GM10266 (cell line): ENCODE results near the gene GOLGA6B.

Source experiments
- DNase-seq: peaks from one replicate; pipeline ENCODE4 v3.0.0; 2012; ENCODE audit errors: extremely low spot score
- TF ChIP-seq, protein P1 (sequence below): IDR thresholded peaks from 2 replicates; pipeline ENCODE4 v1.5.1; 2012; ENCODE audit warnings: mild to moderate bottlenecking, low read depth; ENCODE audit not compliant: control insufficient read depth, insufficient read depth; ENCODE audit errors: missing control alignments

The GOLGA6B gene

DNA sequence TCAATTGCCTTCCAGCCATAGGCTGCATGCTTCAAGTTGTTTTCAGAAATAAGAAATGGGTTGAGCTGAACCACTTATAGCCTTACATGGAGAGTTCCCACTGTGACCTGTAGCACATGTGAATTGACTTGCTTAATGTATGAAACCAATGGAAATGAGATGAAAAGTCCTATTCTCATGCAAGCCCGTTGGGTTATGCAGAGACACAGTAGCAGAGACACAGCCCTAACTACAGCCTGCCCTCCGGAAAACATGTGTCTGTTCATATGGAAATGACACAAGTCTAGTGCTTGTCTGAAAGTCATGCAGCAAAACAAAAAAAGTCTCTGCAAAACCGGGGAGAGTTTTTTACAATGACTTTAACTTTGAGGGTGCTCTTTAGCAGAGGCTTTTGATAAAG is 17.0 kb downstream of the GOLGA6B start:
- TF ChIP-seq, protein P1, sequence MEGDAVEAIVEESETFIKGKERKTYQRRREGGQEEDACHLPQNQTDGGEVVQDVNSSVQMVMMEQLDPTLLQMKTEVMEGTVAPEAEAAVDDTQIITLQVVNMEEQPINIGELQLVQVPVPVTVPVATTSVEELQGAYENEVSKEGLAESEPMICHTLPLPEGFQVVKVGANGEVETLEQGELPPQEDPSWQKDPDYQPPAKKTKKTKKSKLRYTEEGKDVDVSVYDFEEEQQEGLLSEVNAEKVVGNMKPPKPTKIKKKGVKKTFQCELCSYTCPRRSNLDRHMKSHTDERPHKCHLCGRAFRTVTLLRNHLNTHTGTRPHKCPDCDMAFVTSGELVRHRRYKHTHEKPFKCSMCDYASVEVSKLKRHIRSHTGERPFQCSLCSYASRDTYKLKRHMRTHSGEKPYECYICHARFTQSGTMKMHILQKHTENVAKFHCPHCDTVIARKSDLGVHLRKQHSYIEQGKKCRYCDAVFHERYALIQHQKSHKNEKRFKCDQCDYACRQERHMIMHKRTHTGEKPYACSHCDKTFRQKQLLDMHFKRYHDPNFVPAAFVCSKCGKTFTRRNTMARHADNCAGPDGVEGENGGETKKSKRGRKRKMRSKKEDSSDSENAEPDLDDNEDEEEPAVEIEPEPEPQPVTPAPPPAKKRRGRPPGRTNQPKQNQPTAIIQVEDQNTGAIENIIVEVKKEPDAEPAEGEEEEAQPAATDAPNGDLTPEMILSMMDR = no peak
- DNase-seq = no peak

DNA sequence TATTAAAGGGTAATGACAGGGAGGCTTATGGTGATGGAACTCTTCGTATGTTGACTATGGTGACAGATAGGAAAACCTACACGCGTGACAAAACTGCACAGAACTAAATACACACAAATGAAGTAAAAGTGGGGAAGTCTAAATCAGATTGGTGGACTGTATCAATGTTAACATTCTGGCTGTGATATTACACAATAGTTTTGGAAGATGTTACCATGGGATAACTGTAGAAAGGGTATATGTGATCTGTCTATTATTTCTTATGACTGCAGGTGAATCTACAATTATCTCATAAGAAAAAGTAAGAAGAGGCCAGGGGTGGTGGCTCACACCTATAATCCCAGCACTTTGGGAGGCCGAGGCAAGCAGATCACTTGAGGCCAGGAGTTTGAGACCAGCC is 22.3 kb downstream of the GOLGA6B start:
- TF ChIP-seq, protein P1 = no peak
- DNase-seq = no peak

DNA sequence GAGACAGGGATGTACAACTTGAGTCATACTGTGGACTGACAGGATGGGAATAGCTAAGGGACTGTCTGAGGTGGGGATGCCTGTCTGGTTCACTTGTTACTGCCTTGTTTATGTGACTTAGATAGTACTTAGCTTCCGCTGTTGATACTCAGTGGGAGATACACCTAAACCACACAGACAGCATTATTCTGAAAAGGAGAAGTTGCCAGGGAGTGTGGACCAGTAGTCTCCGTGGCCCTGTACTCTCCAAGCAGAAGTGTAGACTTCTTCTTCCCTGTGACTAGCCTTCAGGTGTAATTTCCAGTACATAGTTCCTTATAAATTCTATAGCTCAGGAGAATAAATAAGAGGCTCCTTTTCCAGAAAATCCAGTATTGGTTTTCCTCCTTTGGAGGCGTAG is 26.4 kb downstream of the GOLGA6B start:
- TF ChIP-seq, protein P1 = no peak

DNA sequence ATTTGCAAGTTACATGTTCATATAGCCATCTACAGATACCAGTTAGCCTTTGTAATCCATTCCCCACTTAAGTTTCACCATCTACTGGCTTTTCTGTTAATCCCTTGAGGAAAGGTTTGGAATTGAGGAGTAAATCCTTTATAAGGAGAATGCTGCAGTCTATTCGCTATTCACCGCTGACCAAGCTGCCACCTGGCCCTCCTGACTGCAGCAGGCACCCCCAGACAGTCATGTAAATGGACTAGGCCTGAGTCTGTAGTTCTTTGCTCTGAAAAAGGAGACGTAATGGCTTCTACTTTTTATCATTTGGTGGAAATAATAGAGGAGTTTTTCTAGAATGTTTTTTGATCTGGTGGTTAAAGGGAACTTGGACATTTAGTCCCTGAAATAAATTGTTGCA is 28.3 kb downstream of the GOLGA6B start:
- no peak for DNase-seq
- TF ChIP-seq, protein P1 = no peak

More for the DNA sequence above, 26.4 kb downstream of the GOLGA6B start:
- no peak for DNase-seq

DNA sequence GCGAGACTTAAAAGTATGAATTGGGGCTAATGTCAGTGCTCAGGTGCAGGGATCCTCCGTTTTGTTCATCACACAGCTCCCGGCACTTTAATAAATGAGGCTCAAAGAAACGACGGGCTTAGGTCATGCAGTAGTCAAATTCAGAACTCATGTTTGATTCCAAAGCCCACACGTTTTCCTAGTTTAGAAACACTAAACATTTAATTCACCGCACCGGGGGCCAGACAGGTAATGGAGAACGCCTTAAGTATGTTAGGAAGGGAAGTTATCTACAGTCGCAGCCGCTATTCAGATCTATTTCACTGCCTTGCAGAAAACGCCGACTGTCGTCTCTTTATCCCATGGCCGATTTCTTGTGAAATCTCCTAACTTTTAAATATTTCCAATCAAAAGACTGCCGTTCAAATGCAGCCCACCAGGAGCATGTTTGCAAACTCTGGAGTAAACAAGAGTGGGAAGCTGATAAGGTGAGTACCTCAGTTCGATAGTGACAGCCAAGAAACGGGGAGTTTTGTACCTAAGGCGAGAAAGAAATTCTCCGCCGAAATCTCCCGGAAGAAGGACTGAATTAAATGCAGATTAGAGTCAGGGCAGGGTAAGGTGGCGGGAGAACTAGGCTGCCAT is 30.9 kb downstream of the GOLGA6B start:
- peak; percentile 10 for DNase-seq
- TF ChIP-seq, protein P1 = no peak

DNA sequence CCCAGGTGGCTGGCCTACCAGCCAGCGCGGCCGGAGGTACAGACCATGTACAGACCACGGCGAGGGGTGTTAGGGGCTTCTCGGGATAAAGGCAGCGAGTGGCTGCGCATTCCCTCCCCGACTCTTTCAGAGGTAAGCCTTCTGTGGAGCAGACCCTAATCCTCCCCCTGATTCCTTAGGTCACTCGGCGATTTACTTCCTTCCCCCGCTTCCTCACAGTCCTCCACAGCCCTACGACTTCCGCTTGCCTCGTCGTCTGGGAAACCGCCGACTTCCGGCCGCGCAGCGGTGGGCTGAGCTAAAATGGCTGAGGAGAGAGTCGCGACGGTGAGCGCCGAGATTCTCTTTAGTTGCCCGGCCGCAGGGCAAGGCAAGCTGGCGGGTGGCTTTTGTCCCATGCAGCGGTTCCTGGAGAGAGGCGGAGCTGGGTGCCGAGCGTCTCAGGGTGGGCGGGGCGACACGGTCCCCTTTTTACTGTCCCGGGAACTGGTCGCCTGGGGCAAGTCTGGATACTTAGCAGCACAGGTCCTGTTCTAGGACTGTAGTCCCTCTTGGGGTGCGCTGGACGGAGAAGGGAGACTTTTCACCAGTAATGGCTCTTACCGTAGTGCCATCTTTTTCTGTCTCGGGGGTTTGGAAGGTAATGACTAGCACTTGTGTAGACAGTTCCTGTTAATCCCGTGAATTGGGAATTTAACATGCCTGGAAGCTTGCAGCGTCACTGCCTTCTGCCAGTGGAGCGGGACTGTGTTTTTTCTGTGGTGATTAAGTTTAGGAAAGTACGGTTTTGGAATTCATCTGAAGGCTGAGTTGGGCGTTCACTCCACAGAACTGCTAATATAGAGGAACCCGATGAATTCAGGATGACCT is 31.7 kb downstream of the GOLGA6B start, which contains the start of the genes BBS4 and HIGD2B:
BBS4 (plus strand) TSS at position 283 of the 870 bp plus-strand sequence; CDS start at position 304, 21 bp downstream.
HIGD2B (minus strand) TSS at position 258 of the 870 bp plus-strand sequence. CDS start 9,808 bp downstream, outside the sequence.
- DNase-seq = peak; percentile 78

DNA sequence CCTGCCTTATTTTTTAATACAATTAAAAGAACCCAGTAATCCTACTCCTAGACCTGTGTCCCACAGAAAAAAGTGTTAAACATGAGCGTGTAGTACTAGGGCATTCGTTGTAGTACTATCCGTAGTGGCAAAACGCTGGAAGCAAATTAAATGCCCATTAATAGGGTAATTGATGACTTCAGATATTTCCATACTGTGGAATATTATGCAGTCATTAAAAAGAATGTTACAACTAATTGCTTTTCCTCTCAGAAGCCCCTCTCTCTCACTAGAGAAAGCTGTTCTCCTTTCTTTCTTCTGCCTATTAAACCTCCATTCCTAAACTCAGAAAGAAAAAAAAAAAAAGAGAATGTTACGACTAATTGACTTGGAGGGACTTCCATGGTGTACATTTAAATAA is 34.2 kb downstream of the GOLGA6B start:
- DNase-seq = no peak
- TF ChIP-seq, protein P1 = no peak

More for the DNA sequence above, 31.7 kb downstream of the GOLGA6B start, which contains the start of the genes BBS4 and HIGD2B:
- TF ChIP-seq, protein P1 = no peak
